ENCODE data around the gene ACP6. TPM values are rescaled to one million over a fixed set of nuclear protein-coding genes. Genes with fewer than 3 reads are reported as not detected.

Gene ACP6
- polyA plus RNA-seq, 1 donor from 2014 or later, result 5.9 TPM

DNA sequence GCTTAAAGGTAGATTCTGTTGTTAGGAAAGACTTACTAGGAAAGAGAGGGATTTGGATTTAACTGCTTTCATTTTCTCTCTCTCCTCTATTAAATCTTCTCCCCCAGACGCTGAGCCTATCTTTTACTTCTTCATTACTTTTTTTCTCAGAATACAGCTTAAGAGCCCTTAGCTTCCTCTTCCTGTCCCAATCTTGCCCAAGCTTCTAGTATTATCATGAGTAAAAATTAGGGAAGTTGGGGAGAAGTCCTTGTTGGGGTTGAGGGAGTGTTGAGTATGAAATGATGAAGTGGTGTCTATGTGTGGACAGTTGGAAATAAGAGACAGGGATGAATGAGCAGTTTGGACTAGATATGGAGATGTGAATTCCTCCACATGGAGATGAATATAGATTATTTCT, 35.0 kb downstream of the ACP6 start:
- Mint-ChIP-seq H3K4me3 (no peak overlapping the region), H3K27ac (no peak overlapping the region), H3K27me3 (no peaks in the 10 kb centered on the region)

GRCh38 chr1:147634645-147635044, 35.7 kb downstream of the ACP6 start:
- Mint-ChIP-seq H3K36me3 (peaks cover 11% of the 10 kb centered on the region), H3K27me3 (no peaks in the 10 kb centered on the region), H3K4me1 (no peaks in the 10 kb centered on the region), H3K4me3 (no peak overlapping the region), H3K9me3 (no peaks in the 10 kb centered on the region), H3K27ac (no peak overlapping the region)

More for the DNA sequence above, 35.0 kb downstream of the ACP6 start:
- no peaks in the 10 kb centered on the region for H3K9me3 Mint-ChIP-seq
- peaks cover 0 to under 1% (median 0%) of the 10 kb centered on the region in 3 donors for H3K4me1 Mint-ChIP-seq
- peaks cover 11% of the 10 kb centered on the region for H3K36me3 Mint-ChIP-seq

DNA sequence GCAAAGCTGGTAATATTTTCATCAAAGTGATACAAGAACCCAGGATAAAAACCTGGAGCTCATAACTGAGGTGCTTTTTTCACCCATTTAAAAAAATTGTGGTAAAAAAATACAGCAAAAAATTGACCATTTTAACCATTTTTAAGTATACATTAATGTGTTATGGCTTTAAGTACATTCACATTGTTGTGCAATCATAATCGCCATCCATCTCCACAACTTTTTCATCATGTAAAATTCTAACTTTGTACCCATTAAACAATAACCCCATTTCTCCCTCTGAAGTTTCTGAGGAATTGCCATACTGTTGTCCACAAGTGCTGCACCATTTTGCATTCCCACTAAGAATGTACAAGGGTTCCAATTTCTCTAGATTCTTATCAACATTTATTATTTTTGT, 36.6 kb downstream of the ACP6 start:
- Mint-ChIP-seq H3K9me3 (no peaks in the 10 kb centered on the region), H3K4me3 (no peak overlapping the region), H3K4me1 (no peaks in the 10 kb centered on the region), H3K27ac (no peak overlapping the region), H3K27me3 (no peaks in the 10 kb centered on the region), H3K36me3 (peaks cover 11% of the 10 kb centered on the region)

DNA sequence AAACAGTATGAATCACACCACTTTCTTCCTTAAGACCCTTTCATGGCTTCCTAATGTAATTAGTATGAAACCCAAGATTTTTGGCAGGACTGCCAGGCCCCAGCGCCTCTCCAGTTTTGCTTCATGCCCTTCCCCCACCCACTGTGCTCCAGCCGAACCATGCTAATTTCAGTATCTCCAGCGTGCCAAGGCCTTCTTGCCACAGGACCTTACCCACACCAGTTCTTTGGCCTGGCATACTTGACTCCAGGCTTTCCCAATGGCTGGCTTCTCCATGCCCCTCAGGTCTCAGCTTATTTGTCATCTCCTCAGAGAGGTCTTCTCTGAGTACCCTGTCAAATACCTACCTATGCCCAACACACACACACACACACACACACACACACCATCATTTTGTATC, 38.5 kb downstream of the ACP6 start:
- Mint-ChIP-seq H3K36me3 (peaks cover 11% of the 10 kb centered on the region), H3K27me3 (no peaks in the 10 kb centered on the region), H3K4me1 (no peaks in the 10 kb centered on the region), H3K4me3 (no peak overlapping the region), H3K9me3 (no peaks in the 10 kb centered on the region), H3K27ac (no peak overlapping the region)

- peaks cover 7% of the 10 kb centered on the region for H3K36me3 Mint-ChIP-seq
- H3K9me3 Mint-ChIP-seq, result no peaks in the 10 kb centered on the region
- peaks cover 3 to 5% (median 4%) of the 10 kb centered on the region in 3 donors for H3K4me1 Mint-ChIP-seq
- H3K4me3 Mint-ChIP-seq, result no peak overlapping the region
- no peaks in the 10 kb centered on the region for H3K27me3 Mint-ChIP-seq
- H3K27ac Mint-ChIP-seq, result no peak overlapping the region
These were observed 39.9 kb downstream of the ACP6 start for GRCh38 chr1:147630447-147630846.

DNA sequence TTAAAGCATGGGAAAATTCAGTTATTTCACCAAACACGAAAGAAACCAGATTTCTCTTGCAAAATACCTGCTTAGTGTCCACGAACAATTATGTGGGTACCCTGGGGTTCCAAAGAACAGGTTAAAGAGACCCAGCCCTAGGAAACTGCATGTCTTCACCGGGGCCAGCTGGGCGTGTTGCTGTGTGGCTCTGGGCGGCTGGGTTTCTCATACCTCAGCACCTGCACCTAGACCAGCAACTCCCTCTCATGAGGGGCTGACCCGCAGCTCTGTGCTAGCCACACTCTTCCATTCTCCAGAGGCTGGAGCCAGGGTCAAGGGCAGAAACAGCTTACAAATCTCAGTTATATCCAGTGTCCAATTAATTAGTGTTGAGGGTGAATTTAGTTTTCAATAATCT, 40.3 kb downstream of the ACP6 start:
- Mint-ChIP-seq H3K36me3 (peaks cover 7% of the 10 kb centered on the region), H3K4me3 (no peak overlapping the region), H3K27me3 (no peaks in the 10 kb centered on the region), H3K4me1 (peaks cover 7 to 9% (median 7%) of the 10 kb centered on the region in 3 donors), H3K27ac (no peak overlapping the region), H3K9me3 (no peaks in the 10 kb centered on the region)

- Mint-ChIP-seq H3K36me3 (peaks cover 7% of the 10 kb centered on the region), H3K4me1 (peaks cover 7 to 9% (median 7%) of the 10 kb centered on the region in 3 donors), H3K4me3 (no peak overlapping the region), H3K27ac (peak overlapping the region in 1 of 3 donors; percentile 66), H3K27me3 (no peaks in the 10 kb centered on the region), H3K9me3 (no peaks in the 10 kb centered on the region)
These were observed 41.9 kb downstream of the ACP6 start for GRCh38 chr1:147628441-147628840.

GRCh38 chr1:147627435-147628110, 42.8 kb downstream of the ACP6 start:
- no peaks in the 10 kb centered on the region for H3K27me3 Mint-ChIP-seq
- peaks cover 7 to 9% (median 7%) of the 10 kb centered on the region in 3 donors for H3K4me1 Mint-ChIP-seq
- H3K27ac Mint-ChIP-seq, result no peak overlapping the region
- no peak overlapping the region for H3K4me3 Mint-ChIP-seq
- H3K36me3 Mint-ChIP-seq, result peaks cover 6% of the 10 kb centered on the region
- H3K9me3 Mint-ChIP-seq, result no peaks in the 10 kb centered on the region

GRCh38 chr1:147626739-147627138, 43.6 kb downstream of the ACP6 start:
- Mint-ChIP-seq H3K4me3 (no peak overlapping the region), H3K36me3 (peaks cover 4% of the 10 kb centered on the region), H3K27ac (no peak overlapping the region), H3K9me3 (no peaks in the 10 kb centered on the region), H3K27me3 (no peaks in the 10 kb centered on the region), H3K4me1 (peaks cover 7 to 9% (median 7%) of the 10 kb centered on the region in 3 donors)

GRCh38 chr1:147626291-147626690, 44.0 kb downstream of the ACP6 start:
- H3K4me3 Mint-ChIP-seq, result no peak overlapping the region
- no peaks in the 10 kb centered on the region for H3K9me3 Mint-ChIP-seq
- H3K4me1 Mint-ChIP-seq, result peaks cover 7 to 9% (median 7%) of the 10 kb centered on the region in 3 donors
- peaks cover 3% of the 10 kb centered on the region for H3K36me3 Mint-ChIP-seq
- no peaks in the 10 kb centered on the region for H3K27me3 Mint-ChIP-seq
- H3K27ac Mint-ChIP-seq, result no peak overlapping the region

- Mint-ChIP-seq H3K4me1 (peaks cover 7 to 9% (median 7%) of the 10 kb centered on the region in 3 donors), H3K27me3 (no peaks in the 10 kb centered on the region), H3K4me3 (peak overlapping the region in 1 of 4 donors; percentile 33), H3K27ac (no peak overlapping the region), H3K36me3 (peaks cover 1% of the 10 kb centered on the region), H3K9me3 (no peaks in the 10 kb centered on the region)
These were observed 44.8 kb downstream of the ACP6 start for GRCh38 chr1:147625362-147625995.

- H3K36me3 Mint-ChIP-seq, result peaks cover 1% of the 10 kb centered on the region
- no peaks in the 10 kb centered on the region for H3K9me3 Mint-ChIP-seq
- H3K4me3 Mint-ChIP-seq, result no peak overlapping the region
- H3K27ac Mint-ChIP-seq, result no peak overlapping the region
- H3K27me3 Mint-ChIP-seq, result no peaks in the 10 kb centered on the region
- H3K4me1 Mint-ChIP-seq, result peaks cover 7 to 9% (median 7%) of the 10 kb centered on the region in 3 donors
These were observed 45.8 kb downstream of the ACP6 start for GRCh38 chr1:147624529-147624928.

- H3K27me3 Mint-ChIP-seq, result no peaks in the 10 kb centered on the region
- peaks cover 1% of the 10 kb centered on the region for H3K36me3 Mint-ChIP-seq
- no peak overlapping the region for H3K4me3 Mint-ChIP-seq
- no peaks in the 10 kb centered on the region for H3K9me3 Mint-ChIP-seq
- H3K27ac Mint-ChIP-seq, result no peak overlapping the region
- H3K4me1 Mint-ChIP-seq, result peaks cover 7 to 9% (median 7%) of the 10 kb centered on the region in 3 donors
These were observed 46.3 kb downstream of the ACP6 start for GRCh38 chr1:147624011-147624410.

DNA sequence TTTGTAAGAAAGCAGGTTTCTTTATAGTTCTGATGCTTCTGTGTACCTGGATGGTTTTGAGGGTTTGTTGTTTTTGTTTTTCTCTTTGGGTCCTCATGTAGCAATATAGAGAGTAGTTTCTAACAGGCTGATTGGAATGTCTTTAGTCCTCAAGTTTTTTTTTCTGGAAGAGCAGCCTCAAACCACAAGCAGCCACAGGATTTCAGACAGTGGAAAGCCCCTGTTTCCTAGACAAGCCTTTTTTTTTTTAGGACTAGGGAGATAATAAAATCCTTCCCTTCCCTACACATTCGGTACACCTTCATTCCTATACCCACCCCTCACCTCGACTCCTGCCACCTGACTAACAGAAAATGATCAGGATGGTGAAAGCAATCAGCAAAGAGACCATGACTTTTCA, 47.6 kb downstream of the ACP6 start:
- Mint-ChIP-seq H3K9me3 (no peaks in the 10 kb centered on the region), H3K36me3 (peaks cover 6% of the 10 kb centered on the region), H3K4me1 (peaks cover 7 to 9% (median 7%) of the 10 kb centered on the region in 3 donors), H3K27me3 (no peaks in the 10 kb centered on the region), H3K4me3 (peak overlapping the region in 1 of 4 donors; percentile 14), H3K27ac (no peak overlapping the region)

DNA sequence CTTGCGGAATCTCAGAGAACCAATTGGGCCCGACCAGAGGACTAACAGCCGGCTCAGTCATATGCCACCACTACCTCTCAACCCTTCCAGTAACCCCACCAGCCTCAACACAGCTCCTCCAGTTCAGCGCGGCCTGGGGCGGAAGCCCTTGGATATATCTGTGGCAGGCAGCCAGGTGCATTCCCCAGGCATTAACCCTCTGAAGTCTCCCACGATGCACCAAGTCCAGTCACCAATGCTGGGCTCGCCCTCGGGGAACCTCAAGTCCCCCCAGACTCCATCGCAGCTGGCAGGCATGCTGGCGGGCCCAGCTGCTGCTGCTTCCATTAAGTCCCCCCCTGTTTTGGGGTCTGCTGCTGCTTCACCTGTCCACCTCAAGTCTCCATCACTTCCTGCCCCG, 49.8 kb downstream of the ACP6 start:
- Mint-ChIP-seq H3K27ac (peak overlapping the region in 1 of 3 donors; percentile 89), H3K9me3 (no peaks in the 10 kb centered on the region), H3K4me1 (peaks cover 3 to 5% (median 4%) of the 10 kb centered on the region in 3 donors), H3K4me3 (no peak overlapping the region), H3K36me3 (peaks cover 11% of the 10 kb centered on the region), H3K27me3 (no peaks in the 10 kb centered on the region)

DNA sequence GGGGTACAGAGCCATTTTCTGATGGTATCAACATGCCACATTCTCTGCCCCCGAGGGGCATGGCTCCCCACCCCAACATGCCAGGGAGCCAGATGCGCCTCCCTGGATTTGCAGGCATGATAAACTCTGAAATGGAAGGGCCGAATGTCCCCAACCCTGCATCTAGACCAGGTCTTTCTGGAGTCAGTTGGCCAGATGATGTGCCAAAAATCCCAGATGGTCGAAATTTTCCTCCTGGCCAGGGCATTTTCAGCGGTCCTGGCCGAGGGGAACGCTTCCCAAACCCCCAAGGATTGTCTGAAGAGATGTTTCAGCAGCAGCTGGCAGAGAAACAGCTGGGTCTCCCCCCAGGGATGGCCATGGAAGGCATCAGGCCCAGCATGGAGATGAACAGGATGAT, 50.6 kb downstream of the ACP6 start:
- Mint-ChIP-seq H3K27me3 (no peaks in the 10 kb centered on the region), H3K27ac (no peak overlapping the region), H3K9me3 (no peaks in the 10 kb centered on the region), H3K4me1 (no peaks in the 10 kb centered on the region), H3K4me3 (no peak overlapping the region), H3K36me3 (peaks cover 12% of the 10 kb centered on the region)

Data from IgD-negative memory B cell (primary cell).